T1000 (cell line): ENCODE measurements around the gene TJP3.
"Not testable (repeated sequence)": the region's sequence is repeated elsewhere in the genome, so short reads cannot be mapped to it uniquely, and the experiment has no call there.

Experiments used
- DNase-seq: peaks from one replicate; lab custom pipeline; 2025; ENCODE audit warnings: mixed read lengths; lab: John Stamatoyannopoulos, UW

The TJP3 gene

GRCh38 chr19:3708207-3708931, at the start of gene TJP3:
TSS of gene TJP3 (plus strand) at chr19:3708384. CDS start at chr19:3728433, 20,049 bp downstream.
- DNase-seq, result no peak

- no peak for DNase-seq
Observed at GRCh38 chr19:3658870-3659745, 49.1 kb upstream of the TJP3 start.

DNA sequence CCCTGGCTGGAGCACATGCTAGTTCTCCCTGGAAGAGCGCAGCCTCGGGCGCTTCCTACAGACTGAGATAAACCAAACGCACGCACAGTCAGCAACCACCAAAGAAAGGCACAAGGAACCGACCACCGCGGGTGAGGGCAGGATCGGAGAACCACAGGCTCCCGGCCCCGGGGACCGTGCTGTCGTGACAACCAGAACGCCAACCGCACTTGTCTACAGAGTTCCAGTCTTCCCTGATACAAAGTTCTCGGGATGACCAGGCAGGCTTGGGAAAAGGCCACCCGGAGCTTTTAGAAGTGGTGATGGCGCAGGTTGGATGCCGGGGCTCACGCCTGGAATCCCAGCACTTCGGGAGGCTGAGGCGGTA, 48.5 kb upstream of the TJP3 start:
- no peak for DNase-seq

GRCh38 chr19:3660493-3661219, 47.5 kb upstream of the TJP3 start:
- no peak for DNase-seq

- DNase-seq, result no peak
Observed at GRCh38 chr19:3661284-3662238, 46.6 kb upstream of the TJP3 start.

DNA sequence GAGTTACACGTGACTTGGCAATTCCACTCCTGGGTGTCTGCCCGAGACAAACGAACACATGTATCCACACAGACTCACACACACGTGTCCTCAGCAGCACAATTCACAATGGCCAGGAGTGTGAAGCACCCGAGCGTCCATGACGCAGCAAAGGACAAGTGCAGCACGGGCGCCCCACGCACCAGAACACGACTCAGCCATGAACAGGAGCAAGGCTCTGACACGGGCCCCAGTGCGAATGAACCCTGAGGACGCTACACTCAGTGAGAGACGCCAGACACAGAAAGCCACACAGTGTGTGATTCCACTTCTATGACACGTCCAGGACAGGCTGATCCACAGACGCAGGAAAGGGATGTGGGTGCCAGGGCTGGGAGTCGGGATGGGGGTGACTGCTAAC, 44.3 kb upstream of the TJP3 start:
- no peak for DNase-seq

GRCh38 chr19:3664879-3665642, 43.1 kb upstream of the TJP3 start:
- no peak for DNase-seq

GRCh38 chr19:3665681-3666544, 42.3 kb upstream of the TJP3 start:
- DNase-seq, result no peak

GRCh38 chr19:3666545-3666856, 41.7 kb upstream of the TJP3 start:
- not testable (repeated sequence) for DNase-seq

DNA sequence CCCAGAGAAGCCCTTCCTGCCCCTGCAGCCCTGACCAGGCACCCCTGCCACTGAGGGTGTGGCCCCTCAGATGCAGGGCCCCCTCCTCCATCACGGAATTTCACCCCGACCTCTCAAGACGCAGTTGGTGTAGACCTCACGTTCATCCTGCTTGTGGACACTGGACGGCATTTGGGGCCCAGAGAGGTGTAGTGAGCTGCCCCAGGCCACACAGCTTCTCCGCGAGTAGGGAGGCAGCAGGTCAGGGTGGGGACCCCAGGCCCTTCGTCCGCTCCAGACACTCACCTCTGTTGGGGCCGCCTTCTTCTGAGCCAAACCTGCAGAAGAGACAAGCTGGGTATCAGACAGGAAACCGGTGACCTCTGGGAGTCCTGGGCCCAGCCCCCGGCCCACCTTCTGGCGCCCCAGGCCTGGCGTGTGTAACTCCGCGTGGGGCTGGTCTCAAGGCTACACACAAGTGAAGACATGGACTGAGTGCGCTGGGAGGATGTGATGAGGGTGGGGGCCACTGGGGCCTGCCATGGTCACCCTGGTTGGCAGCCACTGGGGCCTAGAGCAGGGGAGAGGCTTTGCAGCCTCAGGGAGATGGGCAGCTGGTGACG, 41.0 kb upstream of the TJP3 start:
- DNase-seq, result no peak

DNA sequence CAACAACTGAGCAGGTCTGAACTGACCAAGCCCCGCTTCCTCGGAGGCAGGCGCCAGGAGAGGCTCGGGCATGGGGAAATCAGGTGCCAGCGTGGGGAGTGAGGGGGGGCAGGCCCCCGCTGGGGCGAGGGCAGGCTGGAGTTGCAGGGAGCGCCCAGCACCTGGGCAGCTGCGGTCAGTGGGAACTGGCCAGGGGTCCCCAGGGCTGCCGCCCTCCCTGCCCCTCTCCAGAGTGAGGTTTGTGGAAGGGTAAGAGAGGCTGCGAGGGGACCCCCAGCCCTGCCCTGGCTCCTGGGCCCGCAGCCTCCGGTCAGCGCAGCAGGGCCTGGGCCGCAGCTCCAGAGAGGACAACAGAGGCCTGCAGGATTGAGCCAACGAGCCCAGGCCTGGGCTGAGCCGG, 40.4 kb upstream of the TJP3 start:
- DNase-seq, result no peak

DNA sequence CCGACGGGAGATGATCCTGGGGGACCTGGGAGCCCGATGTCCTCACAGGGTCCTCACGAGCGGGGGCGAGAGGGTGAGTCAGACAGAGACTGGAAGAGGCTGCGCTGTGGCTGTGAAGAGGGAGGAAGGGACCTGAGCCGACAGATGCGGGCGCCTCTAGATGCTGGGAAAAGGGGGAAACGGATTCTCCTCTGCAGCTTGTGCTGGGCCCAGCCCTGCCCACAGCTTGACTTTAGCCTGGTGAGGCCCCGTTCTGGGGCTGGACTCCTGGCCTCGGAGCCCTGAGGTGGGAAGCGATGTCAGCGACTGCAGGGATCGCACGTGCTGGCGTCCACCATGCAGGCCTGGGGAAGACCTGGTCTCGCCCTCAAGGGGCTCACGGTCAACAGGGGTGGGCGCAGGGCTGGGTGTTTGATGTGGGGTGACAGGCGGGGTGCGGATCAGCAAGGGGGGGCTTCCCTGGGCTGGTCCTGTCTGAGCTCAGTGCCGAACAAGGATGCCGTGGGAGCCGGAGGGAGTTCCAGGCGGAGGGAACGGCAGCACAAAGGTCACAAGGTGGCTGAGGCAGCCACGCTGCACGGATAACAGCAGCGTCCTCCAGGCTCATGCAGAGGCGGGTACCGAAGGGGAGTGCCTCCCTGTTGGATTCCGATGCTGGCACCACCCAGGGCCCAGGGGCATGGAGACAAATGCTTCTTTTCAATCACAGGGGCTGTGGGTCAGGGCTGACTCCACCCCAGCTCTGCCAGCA, 39.7 kb upstream of the TJP3 start:
- DNase-seq, result no peak

DNA sequence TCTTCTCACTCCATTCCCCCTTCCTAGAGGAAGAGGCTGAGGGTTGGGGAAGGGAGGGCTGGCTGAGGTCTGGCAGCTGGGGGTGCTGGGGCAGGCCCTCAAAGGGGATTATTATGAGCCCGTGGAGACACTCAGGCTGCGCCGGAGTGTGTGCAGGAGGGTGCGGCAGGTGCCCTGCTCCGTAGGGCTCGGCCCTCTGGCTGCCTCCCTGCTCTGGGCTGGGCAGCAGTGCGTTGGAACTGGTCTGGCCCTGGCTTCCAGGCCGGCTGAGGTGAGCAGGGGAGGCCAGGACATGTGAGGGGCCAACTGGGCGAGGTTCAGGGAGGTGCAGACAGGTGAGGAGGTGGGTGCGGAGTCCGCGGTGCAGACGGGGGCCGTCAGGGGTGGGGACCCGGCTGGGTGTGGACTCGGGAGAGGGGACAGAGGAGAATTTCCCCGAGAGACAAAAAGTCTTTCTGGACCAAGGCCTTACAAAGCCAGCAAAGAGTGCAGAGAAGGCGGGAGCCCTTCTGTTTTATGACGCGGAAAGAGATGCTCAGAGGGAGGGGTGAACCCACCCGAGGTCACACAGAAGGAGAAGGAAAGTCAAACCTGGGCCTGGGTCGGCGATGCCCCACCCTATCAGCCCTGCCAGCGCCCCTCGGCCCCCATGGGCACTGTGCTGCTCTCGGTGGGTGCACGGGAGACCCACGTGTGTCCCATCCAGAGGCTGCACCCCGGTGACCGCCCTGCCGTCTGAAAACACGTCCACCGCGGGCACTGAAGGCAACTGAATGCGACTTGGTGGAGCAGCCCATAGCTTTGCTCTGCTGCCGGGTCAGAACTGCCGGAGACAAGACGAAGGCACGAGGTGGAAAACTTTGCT, 38.9 kb upstream of the TJP3 start:
- no peak for DNase-seq

- DNase-seq, result peak; percentile 79
Observed at GRCh38 chr19:3669947-3670795, 38.0 kb upstream of the TJP3 start.

- peak; percentile 30 for DNase-seq
Observed at GRCh38 chr19:3670796-3671679, 37.1 kb upstream of the TJP3 start.
